Keratinocyte (primary cell): ENCODE measurements around the gene CBLB. TPM values are rescaled to one million over a fixed set of nuclear protein-coding genes. Genes with fewer than 3 reads are reported as not detected.

Experiments used
- DNase-seq: peaks from one replicate; pipeline ENCODE4 v3.0.0-alpha.2; 2011; ENCODE audit warnings: low read depth, missing footprints, low spot score
- FAIRE-seq: peaks from 2 replicates; lab custom pipeline; 2011; peaks lifted over from hg19 to GRCh38; lab: Jason Lieb, UNC
- H2AFZ ChIP-seq: 2 replicates; pipeline ENCODE4 v1.6.0; 2012; ENCODE audit warnings: low read length, control low read depth, inconsistent platforms; ENCODE audit not compliant: control insufficient read depth
- H3K27ac ChIP-seq: 2 replicates; pipeline ENCODE4 v1.5.1; 2011; ENCODE audit warnings: low read length; ENCODE audit not compliant: control insufficient read depth, insufficient read depth
- H3K27me3 ChIP-seq: 3 replicates; pipeline ENCODE4 v1.6.0; 2011; ENCODE audit warnings: low read length; ENCODE audit not compliant: control insufficient read depth, insufficient read depth; ENCODE audit errors: extremely low read depth
- H3K36me3 ChIP-seq, 2 experiments: 2 replicates in 1 of 2; 3 replicates in 1 of 2; pipeline ENCODE4 v1.5.1; 2011; ENCODE audit warnings: low read length in 2 of 2, mild to moderate bottlenecking in 1 of 2; ENCODE audit not compliant: control insufficient read depth in 2 of 2, insufficient read depth in 2 of 2; ENCODE audit errors: extremely low read depth in 1 of 2
- H3K4me1 ChIP-seq: 3 replicates; pipeline ENCODE4 v1.5.1; 2011; ENCODE audit warnings: low read length; ENCODE audit not compliant: control insufficient read depth, insufficient read depth; ENCODE audit errors: extremely low read depth
- H3K4me2 ChIP-seq: 3 replicates; pipeline ENCODE4 v1.6.0; 2011; ENCODE audit warnings: low read depth, low read length; ENCODE audit not compliant: control insufficient read depth, insufficient read depth; ENCODE audit errors: extremely low read depth
- H3K4me3 ChIP-seq, 3 experiments: fragments of 200-600 bp in 1 of 3; sonication (generic) in 1 of 3; 2 replicates in 2 of 3; 3 replicates in 1 of 3; pipeline ENCODE4 v1.5.1; 2011 to 2016; ENCODE audit warnings: low read length in 3 of 3, mild to moderate bottlenecking in 3 of 3, control low read depth in 2 of 3, inconsistent platforms in 1 of 3, low read depth in 1 of 3, mixed read lengths in 1 of 3, mixed run types in 1 of 3, moderate library complexity in 1 of 3; ENCODE audit not compliant: control insufficient read depth in 2 of 3, insufficient read depth in 2 of 3; ENCODE audit errors: extremely low read depth in 1 of 3
- H3K79me2 ChIP-seq: 2 replicates; pipeline ENCODE4 v1.6.0; 2012; ENCODE audit warnings: low read length; ENCODE audit not compliant: control insufficient read depth, insufficient read depth
- H3K9ac ChIP-seq: 3 replicates; pipeline ENCODE4 v1.6.0; 2011; ENCODE audit warnings: low read length; ENCODE audit not compliant: control insufficient read depth, insufficient read depth; ENCODE audit errors: extremely low read depth
- H3K9me1 ChIP-seq: 3 replicates; pipeline ENCODE4 v1.6.0; 2011; ENCODE audit warnings: low read length; ENCODE audit not compliant: control insufficient read depth, insufficient read depth; ENCODE audit errors: extremely low read depth
- H3K9me3 ChIP-seq: 2 replicates; pipeline ENCODE4 v1.5.1; 2012; ENCODE audit warnings: low read depth, low read length; ENCODE audit not compliant: control insufficient read depth
- H4K20me1 ChIP-seq: 3 replicates; pipeline ENCODE4 v1.6.0; 2011; ENCODE audit warnings: low read length; ENCODE audit not compliant: control insufficient read depth, insufficient read depth; ENCODE audit errors: extremely low read depth
- CTCF ChIP-seq, 3 experiments: IDR thresholded peaks in 1 of 3; conservative IDR thresholded peaks in 1 of 3; optimal IDR thresholded peaks in 1 of 3; 2 replicates in 2 of 3; 3 replicates in 1 of 3; pipeline versions ENCODE3 to v1.5.1; 2011; ENCODE audit warnings: low read length in 3 of 3, mild to moderate bottlenecking in 3 of 3, moderate library complexity in 2 of 3, control low read depth in 1 of 3, inconsistent platforms in 1 of 3; ENCODE audit not compliant: insufficient read depth in 2 of 3; ENCODE audit errors: extremely low read depth in 1 of 3
- EZH2 ChIP-seq: IDR thresholded peaks from one replicate; pipeline ENCODE4 v1.6.1; 2012; ENCODE audit warnings: inconsistent platforms, mild to moderate bottlenecking, low read length, moderate library complexity
- dilution Hi-C: fragments of 300-500 bp; cut with MboI; formaldehyde crosslinking; loops from one replicate; pipeline ENCODE4 v1.7.0; 2020; ENCODE audit warnings: low sequenced_read_pairs; ENCODE audit not compliant: extremely low pct_ligation_motif_present
- polyA plus RNA-seq, 5 experiments: library from polyadenylated mRNA; depleted of rRNA in 3 of 5; stranded (reverse) in 3 of 5; stranded (forward) in 1 of 5; unstranded in 1 of 5; fragments of >200 nt; gene quantifications; 1 replicate in 1 of 5; 2 replicates in 3 of 5; 3 replicates in 1 of 5; pipeline versions ENCODE4 v1.2.1 to v1.2.3, GENCODE V29; 2011 to 2012; ENCODE audit warnings: missing spikeins in 2 of 5, low read depth in 1 of 5, low replicate concordance in 1 of 5

The CBLB gene
- polyA plus RNA-seq, 1 donor (not counting 4 experiments of a cell fraction or from before 2014, with no cell fraction given), result 13.6 TPM

- H3K4me1 ChIP-seq, result no peaks in the 10 kb centered on the region
- H3K36me3 ChIP-seq, result peaks cover 0 to 6% of the 10 kb centered on the region in 2 experiments
- H3K4me3 ChIP-seq, result no peak overlapping the region
- H2AFZ ChIP-seq, result no peak overlapping the region
- no peaks in the 10 kb centered on the region for H3K27me3 ChIP-seq
- no peaks in the 10 kb centered on the region for H3K79me2 ChIP-seq
- no peak overlapping the region for H3K4me2 ChIP-seq
- DNase-seq, result no peak
- dilution Hi-C loops, result no loop called here
- H3K9me3 ChIP-seq, result peaks cover 4% of the 10 kb centered on the region
- no peaks in the 10 kb centered on the region for H3K9me1 ChIP-seq
- no peak for TF ChIP-seq CTCF (optimal IDR thresholded peaks at IDR 0.05 in 1 of 3, IDR thresholded peaks at IDR 0.05 in 1 of 3, conservative IDR thresholded peaks at IDR 0.05 in 1 of 3; ENCODE audit: extremely low read depth in 1 of 3, insufficient read depth in 2 of 3, low read length in 3 of 3)
- no peak for TF ChIP-seq EZH2
- H3K27ac ChIP-seq, result no peak overlapping the region
- H4K20me1 ChIP-seq, result no peaks in the 10 kb centered on the region
- H3K9ac ChIP-seq, result no peak overlapping the region
- no peak for FAIRE-seq
These were observed 109.3 kb downstream of the CBLB start for GRCh38 chr3:105759442-105760078.

- Histone ChIP-seq H3K9me3 (peaks cover 4% of the 10 kb centered on the region), H3K4me2 (no peak overlapping the region), H3K27ac (no peak overlapping the region), H3K4me3 (no peak overlapping the region), H3K36me3 (peaks cover 0 to 6% of the 10 kb centered on the region in 2 experiments), H2AFZ (no peak overlapping the region), H4K20me1 (no peaks in the 10 kb centered on the region), H3K9me1 (no peaks in the 10 kb centered on the region), H3K27me3 (no peaks in the 10 kb centered on the region), H3K4me1 (no peaks in the 10 kb centered on the region), H3K79me2 (no peaks in the 10 kb centered on the region), H3K9ac (no peak overlapping the region)
- FAIRE-seq, result no peak
- dilution Hi-C loops, result no loop called here
- TF ChIP-seq CTCF (optimal IDR thresholded peaks at IDR 0.05 in 1 of 3, IDR thresholded peaks at IDR 0.05 in 1 of 3, conservative IDR thresholded peaks at IDR 0.05 in 1 of 3; ENCODE audit: extremely low read depth in 1 of 3, insufficient read depth in 2 of 3, low read length in 3 of 3) (no peak), EZH2 (no peak)
- DNase-seq, result no peak
These were observed 110.4 kb downstream of the CBLB start for GRCh38 chr3:105758451-105758850.
